NCI-H510A treated with DMSO at 0.1 percent for 48 hours (cell line): ENCODE measurements around the gene RSPH10B2.
"Not testable (repeated sequence)": the region's sequence is repeated elsewhere in the genome, so short reads cannot be mapped to it uniquely, and the experiment has no call there.

Source experiments
- DNase-seq: peaks from one replicate; lab custom pipeline; 2025; lab: John Stamatoyannopoulos, UW

Gene RSPH10B2

GRCh38 chr7:6753964-6754363 is at the start of gene RSPH10B2:
Gene RSPH10B2, plus strand, starts transcription at chr7:6754103. Its CDS starts 3,575 bp downstream, at chr7:6757678.
- not testable (repeated sequence) for DNase-seq

DNA sequence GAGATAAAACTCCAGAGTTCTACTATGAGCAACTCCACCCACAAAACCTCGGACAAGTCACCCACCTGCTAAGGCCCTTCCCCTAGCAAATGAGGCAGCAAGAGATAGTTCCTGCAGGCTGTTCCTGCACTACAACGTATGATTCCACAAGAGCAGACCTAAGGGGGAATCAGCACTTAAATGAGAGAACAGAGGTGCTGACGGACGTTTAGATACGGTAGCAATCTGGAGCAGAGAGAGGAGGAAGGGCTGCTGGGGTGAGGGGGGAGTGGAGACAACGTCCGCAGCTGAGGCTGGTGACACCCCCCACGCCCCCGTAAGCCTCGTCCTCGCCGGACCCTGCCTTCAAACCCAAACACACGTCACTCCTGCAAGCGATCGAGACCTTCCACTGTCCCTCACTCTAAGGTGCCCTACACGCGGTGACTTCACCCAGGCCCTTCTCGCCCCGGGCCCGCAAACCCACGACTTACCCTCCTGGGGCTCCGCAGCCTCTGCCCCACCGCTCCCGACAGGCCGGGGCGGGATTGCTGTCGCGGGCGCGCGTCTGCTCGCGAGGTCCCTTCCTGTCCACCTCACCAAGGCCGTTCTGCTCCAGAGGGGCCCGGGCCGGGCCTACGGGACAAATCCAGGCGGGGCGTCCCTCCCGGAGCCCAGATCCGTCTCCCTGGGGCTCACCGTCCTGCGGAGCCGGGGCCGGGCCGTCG is 47.8 kb upstream of the RSPH10B2 start:
- DNase-seq: no peak

GRCh38 chr7:6706666-6707407 is 47.1 kb upstream of the RSPH10B2 start, which contains the start of gene ZNF12:
Gene ZNF12, minus strand, starts transcription at chr7:6706947. Its CDS starts 1,774 bp downstream, at chr7:6705173.
- DNase-seq: peak; percentile 89

DNA sequence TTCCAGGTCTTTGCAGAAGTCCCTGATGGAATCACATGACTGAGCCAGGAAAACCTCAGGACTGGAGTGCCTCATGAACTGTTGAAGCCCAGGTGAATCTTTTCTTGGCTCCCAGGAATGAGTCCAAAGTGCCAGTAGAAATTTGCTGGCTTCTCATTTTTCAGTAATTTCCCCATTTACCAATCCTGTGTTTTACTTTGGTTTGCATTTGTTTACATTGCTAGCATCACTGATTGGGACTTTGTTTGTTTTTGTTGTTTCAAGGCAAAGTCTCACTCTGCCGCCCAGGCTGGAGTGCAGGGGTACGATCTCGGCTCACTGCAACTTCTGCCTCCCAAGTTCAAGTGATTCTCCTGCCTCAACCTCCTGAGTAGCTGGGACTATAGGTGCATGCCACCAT is 45.6 kb upstream of the RSPH10B2 start:
- no peak for DNase-seq

DNA sequence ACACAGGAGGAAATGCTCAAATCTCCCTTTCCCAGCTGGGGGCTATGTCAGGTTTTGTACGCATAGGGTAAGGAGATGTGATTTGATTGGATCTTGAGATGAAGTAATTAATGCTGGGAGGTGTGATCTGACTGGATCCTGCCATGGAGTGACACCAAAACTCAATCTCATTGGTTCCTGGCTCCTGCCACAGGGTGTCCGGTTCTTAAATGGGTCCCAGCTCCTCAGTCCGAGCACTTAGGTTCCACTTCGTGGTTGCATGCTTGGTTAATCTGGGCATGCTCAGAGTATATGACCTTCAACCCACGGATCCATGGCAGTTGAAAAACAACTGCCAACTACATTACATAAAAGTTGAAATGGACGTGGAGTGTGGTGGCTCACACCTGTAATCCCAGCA is 44.1 kb upstream of the RSPH10B2 start:
- DNase-seq: no peak

DNA sequence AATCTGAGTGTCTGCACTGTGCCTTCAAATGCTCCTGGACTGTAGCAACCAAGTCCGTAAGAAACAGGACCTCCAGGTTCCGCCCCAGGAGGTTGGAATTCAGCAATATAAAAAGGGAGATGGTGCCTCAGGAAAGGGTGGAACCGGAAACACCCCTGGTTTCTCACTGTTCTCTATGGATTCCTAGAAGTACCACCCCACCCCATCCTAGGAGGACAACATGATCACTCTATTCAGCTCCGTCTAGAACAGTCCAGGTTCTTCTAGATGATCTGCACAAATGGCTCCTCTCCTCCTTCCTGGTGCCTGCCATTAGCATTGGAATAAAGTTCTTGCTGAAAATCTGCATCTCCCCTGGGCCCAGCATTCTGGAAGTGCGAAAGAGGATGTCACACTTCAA is 39.5 kb upstream of the RSPH10B2 start:
- DNase-seq: no peak

GRCh38 chr7:6715898-6716297 is 38.0 kb upstream of the RSPH10B2 start:
- not testable (repeated sequence) for DNase-seq

DNA sequence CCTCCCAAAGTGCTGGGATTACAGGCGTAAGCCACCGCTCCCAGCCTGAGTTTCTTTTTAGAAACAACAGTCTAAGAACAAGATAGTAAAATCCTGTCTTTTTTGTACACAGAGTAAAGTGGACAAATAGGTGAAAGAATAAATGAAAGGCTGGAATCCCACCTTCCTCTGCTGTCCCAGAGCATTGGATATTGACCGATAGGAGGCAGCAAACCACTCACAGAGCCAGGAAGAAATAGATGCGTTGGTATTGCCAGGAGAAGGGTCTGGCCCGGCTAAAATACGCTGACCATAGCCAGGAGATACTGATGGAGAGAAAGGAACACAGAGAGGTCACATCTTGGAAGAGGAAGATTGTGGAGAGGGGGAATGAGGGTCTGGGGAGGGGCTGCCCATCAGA is 35.8 kb upstream of the RSPH10B2 start:
- DNase-seq: no peak

- DNase-seq: not testable (repeated sequence)
Observed at GRCh38 chr7:6724351-6724750, 29.6 kb upstream of the RSPH10B2 start.

DNA sequence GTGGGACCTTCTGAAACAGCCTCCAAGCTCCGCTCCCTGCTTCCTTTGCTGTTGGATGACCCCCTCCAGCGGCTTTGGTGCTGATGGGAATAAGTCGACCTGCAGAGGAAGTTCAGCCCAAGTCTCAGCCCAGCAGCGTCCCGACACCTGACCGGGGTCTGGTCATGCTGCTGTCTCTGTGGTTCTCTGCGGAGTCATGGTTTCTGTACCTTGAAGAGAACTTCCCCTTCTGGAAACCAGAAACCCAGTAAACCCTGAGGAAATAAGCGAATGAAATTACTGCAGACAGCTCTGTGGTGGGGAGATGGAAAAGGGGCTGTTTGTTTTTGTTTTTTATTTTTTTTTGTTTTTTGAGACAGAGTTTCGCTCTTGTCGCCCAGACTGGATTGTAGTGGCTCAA is 28.9 kb upstream of the RSPH10B2 start:
- no peak for DNase-seq

DNA sequence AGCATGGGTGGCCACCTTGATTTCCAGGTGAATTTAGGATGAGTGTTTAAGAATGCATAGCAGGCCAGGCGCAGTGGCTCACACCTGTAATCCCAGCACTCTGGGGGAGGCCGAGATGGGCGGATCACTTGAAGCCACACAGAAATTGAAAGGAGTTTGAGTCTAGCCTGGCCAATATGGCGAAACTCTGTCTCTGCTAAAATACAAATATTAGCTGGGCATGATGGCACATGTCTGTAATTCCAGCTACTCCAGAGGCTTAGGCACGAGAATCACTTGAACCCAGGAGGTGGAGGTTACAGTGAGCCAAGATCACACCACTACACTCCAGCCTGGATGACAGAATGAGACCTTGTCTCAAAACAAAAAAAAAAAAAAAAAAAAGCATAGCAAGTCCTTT is 27.6 kb upstream of the RSPH10B2 start:
- not testable (repeated sequence) for DNase-seq

GRCh38 chr7:6727663-6728062 is 26.2 kb upstream of the RSPH10B2 start:
- no peak for DNase-seq

DNA sequence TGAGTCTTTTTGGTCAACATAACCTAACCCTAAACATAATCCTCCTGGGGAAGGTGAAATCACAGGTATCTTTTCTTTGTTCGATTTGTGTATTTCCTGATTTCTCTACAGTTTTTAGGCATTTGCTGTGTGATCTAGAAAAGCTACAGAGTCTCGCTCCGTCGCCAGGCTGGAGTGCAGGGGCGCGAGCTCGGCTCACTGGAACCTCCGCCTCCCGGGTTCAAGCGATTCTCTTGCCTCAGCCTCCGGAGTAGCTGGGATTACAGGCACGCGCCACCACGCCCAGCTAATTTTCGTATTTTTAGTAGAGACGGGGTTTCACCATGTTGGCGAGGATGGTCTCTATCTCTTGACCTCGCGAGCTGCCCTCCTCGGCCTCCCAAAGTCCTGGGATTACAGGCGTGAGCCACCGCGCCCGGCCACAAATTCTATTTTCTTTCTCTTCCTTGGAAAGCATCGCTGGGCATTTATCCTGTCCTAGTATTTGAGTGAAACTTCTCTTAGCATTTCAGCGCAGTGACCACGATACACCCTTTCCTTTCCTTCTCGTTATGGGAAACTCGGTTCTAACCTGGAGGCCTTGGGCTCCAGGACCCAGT is 24.9 kb upstream of the RSPH10B2 start:
- not testable (repeated sequence) for DNase-seq

DNA sequence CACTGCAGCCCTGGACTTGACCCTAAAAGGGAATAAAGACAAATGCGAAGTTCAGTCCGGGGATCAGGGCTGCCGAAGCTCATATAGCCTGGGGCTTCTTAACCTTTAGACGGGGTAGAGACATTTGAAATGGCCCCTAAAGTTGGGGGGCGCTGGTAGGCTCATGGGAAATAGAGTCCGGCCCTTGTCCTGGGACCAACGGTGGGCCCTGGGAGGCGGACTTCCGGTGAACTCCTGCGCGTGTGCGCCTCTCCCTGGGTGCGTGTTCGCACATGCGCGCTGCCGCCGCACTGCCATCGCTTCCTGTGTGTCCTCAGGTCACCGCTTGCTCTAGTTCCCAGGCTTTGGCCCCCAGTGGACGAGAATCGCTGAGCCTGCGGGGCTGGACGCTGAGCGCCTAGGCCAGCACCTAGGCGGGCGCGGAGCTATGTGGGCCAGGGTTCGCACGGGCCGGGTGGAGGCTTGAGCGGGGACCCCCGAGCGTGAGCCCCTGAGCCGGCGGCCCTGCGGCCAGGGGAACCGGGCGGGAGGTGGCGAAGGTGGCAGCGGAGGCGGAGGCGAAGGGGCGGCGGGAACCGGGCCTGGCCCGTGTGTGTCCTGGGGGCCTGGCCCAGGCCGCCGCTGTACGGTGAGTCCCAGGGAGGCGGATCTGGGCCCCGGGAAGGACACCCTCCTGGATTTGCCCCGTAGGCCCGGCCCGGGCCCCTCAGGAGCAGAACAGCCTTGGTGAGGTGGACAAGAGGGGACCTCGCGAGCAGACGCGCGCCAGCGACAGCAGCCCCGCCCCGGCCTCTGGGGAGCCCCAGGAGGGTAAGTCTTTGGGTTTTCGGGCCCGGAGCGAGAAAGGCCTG is 24.2 kb upstream of the RSPH10B2 start:
- DNase-seq: peak; percentile 64

DNA sequence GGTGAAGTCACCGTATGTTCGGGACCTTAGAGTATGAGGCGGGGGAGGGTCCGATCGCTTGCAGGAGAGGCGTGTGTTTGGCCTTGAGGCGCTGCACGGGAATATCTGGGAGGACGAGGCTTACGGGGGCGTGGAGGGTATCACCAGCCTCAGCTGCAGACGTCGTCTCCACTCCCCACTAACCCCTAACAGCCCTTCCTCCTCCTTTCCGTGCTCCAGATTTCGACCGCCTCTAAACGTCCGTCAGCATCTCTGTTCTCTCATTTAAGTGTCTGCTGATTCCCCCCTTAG is 23.6 kb upstream of the RSPH10B2 start:
- DNase-seq: no peak

GRCh38 chr7:6738415-6738814 is 15.5 kb upstream of the RSPH10B2 start:
- not testable (repeated sequence) for DNase-seq

GRCh38 chr7:6744410-6745100 is 9.3 kb upstream of the RSPH10B2 start:
- DNase-seq: not testable (repeated sequence)

- not testable (repeated sequence) for DNase-seq
Observed at GRCh38 chr7:6749335-6749734, 4.6 kb upstream of the RSPH10B2 start.

DNA sequence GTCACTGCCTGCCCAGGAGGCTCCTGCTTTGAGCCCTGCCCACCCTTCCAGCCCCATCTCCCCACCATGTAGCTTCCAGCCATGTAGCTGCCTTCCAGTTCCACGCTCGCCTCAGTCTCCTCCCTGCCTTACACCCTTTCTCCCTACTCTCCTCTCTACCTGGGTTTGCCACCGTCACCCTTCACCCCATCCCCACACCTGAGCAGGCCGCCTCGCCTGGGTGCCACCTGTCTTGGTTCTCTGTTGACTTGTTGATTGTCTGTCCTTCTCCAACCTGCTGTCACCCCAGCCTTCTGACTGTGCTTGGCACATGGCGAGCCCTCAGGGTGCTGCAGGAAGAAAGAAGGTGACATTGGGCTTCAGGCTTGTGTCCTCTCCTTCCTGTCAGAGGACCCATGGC is 3.7 kb upstream of the RSPH10B2 start:
- not testable (repeated sequence) for DNase-seq

DNA sequence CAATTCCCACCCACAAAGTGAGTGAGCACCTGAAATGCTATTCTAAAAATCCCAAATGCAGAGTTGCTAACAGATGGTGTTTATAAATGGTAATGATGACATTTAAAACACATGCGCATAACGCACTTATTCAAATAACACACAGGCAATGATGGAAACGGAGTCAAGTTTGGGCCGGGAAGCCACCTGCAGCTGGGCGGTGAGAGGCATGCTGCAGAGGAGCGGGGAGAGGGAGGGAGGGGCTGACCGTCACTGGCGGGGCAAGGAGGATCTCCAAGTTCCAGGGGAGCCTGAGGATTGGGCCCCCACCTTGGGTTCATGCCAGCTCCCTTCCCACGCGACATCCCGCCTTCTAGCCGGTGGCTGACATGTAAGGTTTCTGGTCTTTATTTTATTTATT is 7.3 kb downstream of the RSPH10B2 start:
- not testable (repeated sequence) for DNase-seq

- not testable (repeated sequence) for DNase-seq
Observed at GRCh38 chr7:6781581-6781980, 27.7 kb downstream of the RSPH10B2 start.

DNA sequence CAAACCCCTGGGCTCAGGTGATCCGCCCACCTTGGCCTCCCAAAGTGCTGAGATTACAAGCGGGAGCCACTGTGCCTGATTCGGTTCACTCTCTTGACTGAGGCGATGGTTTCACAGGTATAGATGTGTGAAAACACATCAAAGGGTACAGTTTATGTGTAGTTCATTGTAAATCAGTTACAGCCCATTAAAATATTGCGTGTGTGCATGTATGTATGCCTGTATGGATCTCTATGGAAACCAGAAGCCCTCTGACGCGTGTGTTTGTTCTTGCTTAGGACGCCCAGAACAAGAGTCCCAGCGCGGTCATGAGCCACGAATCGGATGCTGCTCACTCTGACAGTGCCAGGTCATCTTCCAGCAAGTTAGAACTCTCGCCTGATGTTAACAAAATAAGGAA is 35.5 kb downstream of the RSPH10B2 start:
- not testable (repeated sequence) for DNase-seq
